ENCODE measurements around the gene SPRN. TPM values are rescaled to one million over a fixed set of nuclear protein-coding genes. Genes with fewer than 3 reads are reported as not detected.
"Not testable (repeated sequence)": the region's sequence is repeated elsewhere in the genome, so short reads cannot be mapped to it uniquely, and the experiment has no call there.

Gene SPRN
- total RNA-seq, 1 donor from 2014 or later, result not detected

GRCh38 chr10:133440633-133441285 lies 16.3 kb upstream of the SPRN start:
- no peak for DNase-seq (ENCODE audit: low spot score)
- peaks cover 4% of the 10 kb centered on the region for H3K36me3 Mint-ChIP-seq (ENCODE audit: low read depth)
- H3K4me1 Mint-ChIP-seq (ENCODE audit: low read depth), result peaks cover 11% of the 10 kb centered on the region
- peaks cover 8% of the 10 kb centered on the region for H3K9me3 Mint-ChIP-seq
- peaks cover 9% of the 10 kb centered on the region for H3K27me3 Mint-ChIP-seq (ENCODE audit: low read depth)
- H3K4me3 Mint-ChIP-seq (ENCODE audit: low read depth), result no peak overlapping the region
- intact Hi-C loops (cut with micrococcal nuclease), result no loop called here
- H3K27ac Mint-ChIP-seq, result no peak overlapping the region

GRCh38 chr10:133439517-133440461 lies 15.4 kb upstream of the SPRN start:
- Mint-ChIP-seq H3K36me3 (ENCODE audit: low read depth) (no peaks in the 10 kb centered on the region), H3K27ac (no peak overlapping the region), H3K9me3 (no peaks in the 10 kb centered on the region), H3K4me1 (ENCODE audit: low read depth) (peaks cover 11% of the 10 kb centered on the region), H3K4me3 (ENCODE audit: low read depth) (no peak overlapping the region), H3K27me3 (ENCODE audit: low read depth) (peaks cover 13% of the 10 kb centered on the region)
- no peak for DNase-seq (ENCODE audit: low spot score)
- intact Hi-C loops (cut with micrococcal nuclease), result loop anchor here (1.0 to 5.0 kb wide), 3 partner anchors 57 to 168 kb away; no protein-coding TSS in a partner anchor

GRCh38 chr10:133438711-133439273 lies 14.4 kb upstream of the SPRN start:
- H3K27ac Mint-ChIP-seq, result no peak overlapping the region
- intact Hi-C loops (cut with micrococcal nuclease), result loop anchor here (1.0 to 5.0 kb wide), 3 partner anchors 58 to 169 kb away; no protein-coding TSS in a partner anchor
- no peaks in the 10 kb centered on the region for H3K9me3 Mint-ChIP-seq
- no peak for DNase-seq (ENCODE audit: low spot score)
- H3K4me1 Mint-ChIP-seq (ENCODE audit: low read depth), result peaks cover 11% of the 10 kb centered on the region
- H3K4me3 Mint-ChIP-seq (ENCODE audit: low read depth), result no peak overlapping the region
- no peaks in the 10 kb centered on the region for H3K36me3 Mint-ChIP-seq (ENCODE audit: low read depth)
- H3K27me3 Mint-ChIP-seq (ENCODE audit: low read depth), result peaks cover 13% of the 10 kb centered on the region

- intact Hi-C loops (cut with micrococcal nuclease), result not testable (repeated sequence)
These were observed 8.4 kb upstream of the SPRN start for GRCh38 chr10:133432789-133433188.

GRCh38 chr10:133431888-133432613 lies 7.6 kb upstream of the SPRN start:
- H3K4me3 Mint-ChIP-seq (ENCODE audit: low read depth); H3K36me3 Mint-ChIP-seq (ENCODE audit: low read depth); H3K4me1 Mint-ChIP-seq (ENCODE audit: low read depth); H3K9me3 Mint-ChIP-seq; DNase-seq (ENCODE audit: low spot score); H3K27ac Mint-ChIP-seq; intact Hi-C loops (cut with micrococcal nuclease): not testable (repeated sequence)
- peaks cover 11% of the 10 kb centered on the region for H3K27me3 Mint-ChIP-seq (ENCODE audit: low read depth)

More at GRCh38 chr10:133432789-133433188, 8.4 kb upstream of the SPRN start:
- H3K4me1 Mint-ChIP-seq (ENCODE audit: low read depth); H3K36me3 Mint-ChIP-seq (ENCODE audit: low read depth); H3K4me3 Mint-ChIP-seq (ENCODE audit: low read depth); DNase-seq (ENCODE audit: low spot score); H3K27ac Mint-ChIP-seq; H3K9me3 Mint-ChIP-seq: not testable (repeated sequence)
- H3K27me3 Mint-ChIP-seq (ENCODE audit: low read depth), result peaks cover 15% of the 10 kb centered on the region

GRCh38 chr10:133429571-133429970 lies 5.1 kb upstream of the SPRN start:
- DNase-seq (ENCODE audit: low spot score); H3K4me3 Mint-ChIP-seq (ENCODE audit: low read depth); H3K9me3 Mint-ChIP-seq; H3K4me1 Mint-ChIP-seq (ENCODE audit: low read depth); H3K27ac Mint-ChIP-seq; H3K36me3 Mint-ChIP-seq (ENCODE audit: low read depth); intact Hi-C loops (cut with micrococcal nuclease); H3K27me3 Mint-ChIP-seq (ENCODE audit: low read depth): not testable (repeated sequence)

- H3K36me3 Mint-ChIP-seq (ENCODE audit: low read depth); H3K27ac Mint-ChIP-seq; H3K4me3 Mint-ChIP-seq (ENCODE audit: low read depth); H3K9me3 Mint-ChIP-seq; H3K4me1 Mint-ChIP-seq (ENCODE audit: low read depth); intact Hi-C loops (cut with micrococcal nuclease); DNase-seq (ENCODE audit: low spot score): not testable (repeated sequence)
- H3K27me3 Mint-ChIP-seq (ENCODE audit: low read depth), result peaks cover 11% of the 10 kb centered on the region
These were observed 323 bp downstream of the SPRN start for GRCh38 chr10:133424102-133424501.

- no peak overlapping the region for H3K27ac Mint-ChIP-seq
- intact Hi-C loops (cut with micrococcal nuclease), result no loop called here
- H3K27me3 Mint-ChIP-seq (ENCODE audit: low read depth), result peaks cover 11% of the 10 kb centered on the region
- no peaks in the 10 kb centered on the region for H3K9me3 Mint-ChIP-seq
- peaks cover 3% of the 10 kb centered on the region for H3K4me1 Mint-ChIP-seq (ENCODE audit: low read depth)
- no peak for DNase-seq (ENCODE audit: low spot score)
- H3K4me3 Mint-ChIP-seq (ENCODE audit: low read depth), result no peak overlapping the region
- peaks cover 14% of the 10 kb centered on the region for H3K36me3 Mint-ChIP-seq (ENCODE audit: low read depth)
These were observed 1.3 kb downstream of the SPRN start for GRCh38 chr10:133422807-133423771.

- no peak overlapping the region for H3K4me3 Mint-ChIP-seq (ENCODE audit: low read depth)
- no peaks in the 10 kb centered on the region for H3K9me3 Mint-ChIP-seq
- H3K27ac Mint-ChIP-seq, result no peak overlapping the region
- DNase-seq (ENCODE audit: low spot score), result no peak
- H3K36me3 Mint-ChIP-seq (ENCODE audit: low read depth), result peaks cover 15% of the 10 kb centered on the region
- peaks cover 3% of the 10 kb centered on the region for H3K4me1 Mint-ChIP-seq (ENCODE audit: low read depth)
- H3K27me3 Mint-ChIP-seq (ENCODE audit: low read depth), result peaks cover 11% of the 10 kb centered on the region
- intact Hi-C loops (cut with micrococcal nuclease), result no loop called here
These were observed 2.1 kb downstream of the SPRN start for GRCh38 chr10:133422223-133422806.

- H3K4me1 Mint-ChIP-seq (ENCODE audit: low read depth), result peaks cover 3% of the 10 kb centered on the region
- H3K36me3 Mint-ChIP-seq (ENCODE audit: low read depth), result peaks cover 15% of the 10 kb centered on the region
- H3K9me3 Mint-ChIP-seq, result no peaks in the 10 kb centered on the region
- no peak overlapping the region for H3K4me3 Mint-ChIP-seq (ENCODE audit: low read depth)
- peaks cover 11% of the 10 kb centered on the region for H3K27me3 Mint-ChIP-seq (ENCODE audit: low read depth)
- intact Hi-C loops (cut with micrococcal nuclease), result no loop called here
- no peak overlapping the region for H3K27ac Mint-ChIP-seq
- no peak for DNase-seq (ENCODE audit: low spot score)
These were observed 2.8 kb downstream of the SPRN start for GRCh38 chr10:133421336-133422222.

GRCh38 chr10:133420579-133420978 lies 3.8 kb downstream of the SPRN start:
- Mint-ChIP-seq H3K4me1 (ENCODE audit: low read depth) (peaks cover 3% of the 10 kb centered on the region), H3K9me3 (peaks cover 5% of the 10 kb centered on the region), H3K36me3 (ENCODE audit: low read depth) (peaks cover 22% of the 10 kb centered on the region), H3K27ac (no peak overlapping the region), H3K27me3 (ENCODE audit: low read depth) (peaks cover 11% of the 10 kb centered on the region), H3K4me3 (ENCODE audit: low read depth) (no peak overlapping the region)
- intact Hi-C loops (cut with micrococcal nuclease), result no loop called here
- DNase-seq (ENCODE audit: low spot score), result no peak
